PC-3 (cell line): ENCODE measurements around the gene MYO19. TPM values are rescaled to one million over a fixed set of nuclear protein-coding genes. Genes with fewer than 3 reads are reported as not detected.
"Not testable (repeated sequence)": the region's sequence is repeated elsewhere in the genome, so short reads cannot be mapped to it uniquely, and the experiment has no call there.

Experiments
- ATAC-seq: fragments of 200-7000 bp; cut with Tn5 transposase; 2 replicates; pipeline ENCODE4 v1.9.1; 2020; ENCODE audit warnings: mild to moderate bottlenecking, moderate library complexity
- BruUV-seq: library from RNA; stranded (reverse); fragments of 400-500 nt; replicated peaks from 2 replicates; lab custom pipeline; 2021; lab: Mats Ljungman, UMichigan
- CTCF ChIA-PET: fragments of 300-600 bp; sonication (Branson Sonifier 250); formaldehyde crosslinking; loops from one replicate; lab custom pipeline; 2022; ENCODE audit warnings: antibody characterized with exemption; lab: Charles Lee
- POLR2A ChIA-PET: fragments of 300-600 bp; sonication (Branson Sonifier 250); formaldehyde crosslinking; loops from one replicate; lab custom pipeline; 2022; ENCODE audit warnings: antibody characterized with exemption; ENCODE audit not compliant: unreplicated experiment; lab: Charles Lee
- DNase-seq: peaks from one replicate; pipeline ENCODE4 v3.0.0-alpha.2; 2015
- H2AFZ ChIP-seq: fragments of 300-600 bp; sonication (generic); 2 replicates; pipeline ENCODE4 v1.6.0; 2016; ENCODE audit warnings: antibody characterized with exemption, low read length
- H3F3A ChIP-seq: fragments of 300-600 bp; sonication (generic); one replicate; pipeline ENCODE4 v1.6.0; 2017; ENCODE audit warnings: antibody characterized with exemption, low read length, control low read depth, mild to moderate bottlenecking; ENCODE audit not compliant: unreplicated experiment
- H3K27ac ChIP-seq: fragments of 300-600 bp; sonication (generic); 2 replicates; pipeline ENCODE4 v1.5.1; 2016; ENCODE audit warnings: mild to moderate bottlenecking, low read length
- H3K27me3 ChIP-seq: fragments of 300-600 bp; sonication (generic); 2 replicates; pipeline ENCODE4 v1.6.1; 2016; ENCODE audit warnings: low read length, mixed read lengths
- H3K36me3 ChIP-seq: fragments of 300-600 bp; sonication (generic); 2 replicates; pipeline ENCODE4 v1.6.1; 2016; ENCODE audit warnings: low read depth, mixed run types, low read length, mixed read lengths
- H3K4me1 ChIP-seq: fragments of 300-600 bp; sonication (generic); 2 replicates; pipeline ENCODE4 v1.5.1; 2016; ENCODE audit warnings: low read length; ENCODE audit not compliant: insufficient read depth
- H3K4me2 ChIP-seq: fragments of 300-600 bp; sonication (generic); 2 replicates; pipeline ENCODE4 v1.6.0; 2016; ENCODE audit warnings: low read length
- H3K4me3 ChIP-seq: fragments of 300-600 bp; sonication (generic); 2 replicates; pipeline ENCODE4 v1.5.1; 2016; ENCODE audit warnings: mild to moderate bottlenecking, low read length, mixed read lengths
- H3K79me2 ChIP-seq: fragments of 300-600 bp; sonication (generic); 2 replicates; pipeline ENCODE4 v1.6.1; 2017; ENCODE audit warnings: low read length, mixed read lengths
- H3K9ac ChIP-seq: fragments of 300-600 bp; sonication (generic); 2 replicates; pipeline ENCODE4 v1.6.0; 2016; ENCODE audit warnings: mild to moderate bottlenecking, low read length
- H3K9me2 ChIP-seq: fragments of 300-600 bp; sonication (generic); replicated peaks from 2 replicates; pipeline ENCODE4 v1.6.1; 2016; ENCODE audit warnings: mixed run types, low read length, mixed read lengths
- H3K9me3 ChIP-seq: fragments of 300-600 bp; sonication (generic); 2 replicates; pipeline ENCODE4 v1.6.1; 2016; ENCODE audit warnings: low read length, mixed read lengths
- H4K20me1 ChIP-seq: fragments of 300-600 bp; sonication (generic); 2 replicates; pipeline ENCODE4 v1.6.1; 2016; ENCODE audit warnings: low read length, mixed read lengths
- intact Hi-C: fragments of 100-400 bp; cut with micrococcal nuclease; formaldehyde crosslinking; loops from 2 replicates; pipeline ENCODE4 v1.9.0; 2023
- total RNA-seq: library from RNA; depleted of rRNA; stranded (reverse); fragments of >200 nt; gene quantifications from 2 replicates; pipeline ENCODE4 v1.2.3, GENCODE V29; 2014; rRNA removed

MYO19 gene
- total RNA-seq, 1 experiment from 2014 or later = 143 TPM

GRCh38 chr17:36452888-36453287 is 81.8 kb downstream of the MYO19 start:
- DNase-seq, POLR2A ChIA-PET, BruUV-seq, H3K27me3 ChIP-seq, H3K36me3 ChIP-seq, H3K79me2 ChIP-seq, H3K4me1 ChIP-seq, H2AFZ ChIP-seq, H3F3A ChIP-seq, H3K9me2 ChIP-seq, H3K4me3 ChIP-seq, ATAC-seq, intact Hi-C loops, H3K9ac ChIP-seq, H4K20me1 ChIP-seq, H3K4me2 ChIP-seq, H3K9me3 ChIP-seq, H3K27ac ChIP-seq, CTCF ChIA-PET: not testable (repeated sequence)

GRCh38 chr17:36449997-36450396 is 84.7 kb downstream of the MYO19 start:
- POLR2A ChIA-PET, H3K9me3 ChIP-seq, H4K20me1 ChIP-seq, H3K9ac ChIP-seq, H3F3A ChIP-seq, H3K36me3 ChIP-seq, H3K4me2 ChIP-seq, BruUV-seq, H3K4me3 ChIP-seq, intact Hi-C loops, CTCF ChIA-PET, H3K27me3 ChIP-seq, H3K79me2 ChIP-seq, H3K4me1 ChIP-seq, H3K27ac ChIP-seq, H3K9me2 ChIP-seq, H2AFZ ChIP-seq, DNase-seq: not testable (repeated sequence)
- ATAC-seq = peak; percentile 73

Other genes starting within 250 kb of the MYO19 start
- gene TBC1D3G, start 211.0 kb downstream of the MYO19 start, total RNA-seq = not detected in 2 replicates
- not detected in 2 replicates for gene TBC1D3H, start 146.4 kb downstream of the MYO19 start, total RNA-seq
- gene ZNHIT3, start 48.2 kb downstream of the MYO19 start, total RNA-seq = 27.5 and 37.9 TPM in 2 replicates
- 8.0 and 11.1 TPM in 2 replicates for gene PIGW, start 119 bp upstream of the MYO19 start, total RNA-seq
- gene GGNBP2, start 10.1 kb upstream of the MYO19 start, total RNA-seq = 33.0 and 40.5 TPM in 2 replicates
- 11.8 and 14.8 TPM in 2 replicates for gene DHRS11, start 57.0 kb upstream of the MYO19 start, total RNA-seq
- gene MRM1, start 66.7 kb upstream of the MYO19 start, total RNA-seq = 8.8 and 9.2 TPM in 2 replicates